Suprapubic skin (tissue), 4 donors: Measurements from ENCODE around the gene PRSS36. TPM values are rescaled to one million over a fixed set of nuclear protein-coding genes. Genes with fewer than 3 reads are reported as not detected.

Experiments used
- DNase-seq, 2 donors: peaks; one replicate each; pipeline ENCODE4 v3.0.0-alpha.2; 2019; ENCODE audit warnings: low spot score in 2 of 2
- H3K27ac ChIP-seq: fragments of 200-600 bp; sonication (generic); one replicate; pipeline ENCODE4 v1.5.1; 2019
- H3K27me3 ChIP-seq: fragments of 200-600 bp; sonication (generic); one replicate; pipeline ENCODE4 v1.5.1; 2019
- H3K36me3 ChIP-seq: fragments of 200-600 bp; sonication (generic); one replicate; pipeline ENCODE4 v1.5.1; 2019
- H3K4me1 ChIP-seq: fragments of 200-600 bp; sonication (generic); one replicate; pipeline ENCODE4 v1.5.1; 2019
- H3K4me3 ChIP-seq: fragments of 200-600 bp; sonication (generic); one replicate; pipeline ENCODE4 v1.5.1; 2019; ENCODE audit warnings: mild to moderate bottlenecking
- H3K9me3 ChIP-seq: fragments of 200-600 bp; sonication (generic); one replicate; pipeline ENCODE4 v1.5.1; 2019
- EP300 ChIP-seq: sonication (generic); formaldehyde crosslinking; IDR thresholded peaks from one replicate; pipeline ENCODE4 v1.6.1; 2017; ENCODE audit warnings: antibody characterized with exemption
- POLR2A ChIP-seq, 2 donors: fragments of 450-650 bp; IDR thresholded peaks; one replicate each; pipeline ENCODE4 v1.6.1; 2017; ENCODE audit warnings: antibody characterized with exemption in 2 of 2, mild to moderate bottlenecking in 2 of 2, moderate library complexity in 2 of 2
- POLR2AphosphoS5 ChIP-seq, 3 donors: sonication (generic); formaldehyde crosslinking; IDR thresholded peaks; one replicate each; pipeline ENCODE4 v1.6.1; 2017; ENCODE audit warnings: antibody characterized with exemption in 3 of 3
- WGBS: methylation state at CpG from one replicate; pipeline ENCODE4 v1.1.5; 2018; 5-methylcytosine and 5-hydroxymethylcytosine counted together
- total RNA-seq, 4 donors: library from RNA; depleted of rRNA; stranded (reverse); fragments of >200 nt; gene quantifications; one replicate each; pipeline ENCODE4 v1.1.0, GENCODE V29; 2016
- TF ChIP-seq, protein P1 (sequence below), 2 donors: fragments of 200-600 bp in 1 of 2; fragments of 450-650 bp in 1 of 2; sonication (generic) in 1 of 2; IDR thresholded peaks; one replicate each; pipeline ENCODE4 v1.5.1; 2016 to 2019; ENCODE audit warnings: antibody characterized with exemption in 2 of 2, mild to moderate bottlenecking in 1 of 2, moderate library complexity in 1 of 2

The PRSS36 gene
- total RNA-seq, 4 donors from 2014 or later: 2.2 to 17.8 (median 8.4) TPM

DNA sequence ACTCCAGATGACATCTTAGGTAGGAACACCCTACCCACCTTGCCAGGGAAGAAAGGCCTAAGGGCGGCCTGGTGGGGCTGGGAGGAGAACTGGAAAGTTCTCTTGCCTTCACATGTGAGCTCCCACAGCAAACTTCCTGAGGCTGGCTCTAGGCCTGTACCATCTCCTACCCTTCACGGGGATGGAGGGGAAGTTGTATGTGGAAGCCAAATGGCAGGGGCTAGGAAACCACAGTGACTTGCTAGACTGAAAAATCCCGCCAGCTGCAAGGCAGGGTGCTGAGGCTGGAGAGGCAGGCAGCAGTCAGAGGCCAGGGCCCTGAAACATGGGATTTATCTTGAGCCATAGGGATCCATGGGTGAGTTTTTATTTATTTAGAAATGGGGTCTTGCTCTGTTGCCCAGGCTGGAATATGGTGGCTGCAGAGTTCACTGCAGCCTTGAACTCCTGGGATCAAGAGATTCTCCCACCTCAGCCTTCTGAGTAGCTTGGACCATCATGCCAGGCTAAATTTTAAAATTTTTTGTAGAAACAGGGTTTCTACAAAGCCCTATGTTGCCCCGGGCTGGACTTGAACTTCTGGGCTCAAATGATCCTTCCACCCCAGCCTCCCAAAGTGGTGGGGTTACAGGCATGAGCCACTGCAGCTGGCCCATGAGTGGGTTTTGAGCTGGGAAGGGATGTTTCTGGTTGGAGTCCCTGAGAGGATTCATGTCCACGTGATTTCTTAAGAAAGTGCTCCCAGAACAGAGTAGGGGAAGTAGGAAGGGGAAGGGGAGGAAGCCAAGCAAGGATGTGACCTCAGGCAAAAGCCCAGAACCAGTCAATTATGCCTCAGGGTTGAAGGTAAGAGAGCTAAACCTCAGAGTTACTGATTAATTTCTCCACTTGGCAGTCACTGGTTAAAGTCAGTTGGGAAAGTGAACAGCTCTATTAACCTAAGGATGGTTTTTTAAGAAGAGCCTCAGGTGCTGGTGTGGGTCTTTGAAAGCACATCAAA lies 36.4 kb downstream of the PRSS36 start:
- peaks cover 74% of the 10 kb centered on the region for H3K4me1 ChIP-seq
- H3K36me3 ChIP-seq: peaks cover 34% of the 10 kb centered on the region

DNA sequence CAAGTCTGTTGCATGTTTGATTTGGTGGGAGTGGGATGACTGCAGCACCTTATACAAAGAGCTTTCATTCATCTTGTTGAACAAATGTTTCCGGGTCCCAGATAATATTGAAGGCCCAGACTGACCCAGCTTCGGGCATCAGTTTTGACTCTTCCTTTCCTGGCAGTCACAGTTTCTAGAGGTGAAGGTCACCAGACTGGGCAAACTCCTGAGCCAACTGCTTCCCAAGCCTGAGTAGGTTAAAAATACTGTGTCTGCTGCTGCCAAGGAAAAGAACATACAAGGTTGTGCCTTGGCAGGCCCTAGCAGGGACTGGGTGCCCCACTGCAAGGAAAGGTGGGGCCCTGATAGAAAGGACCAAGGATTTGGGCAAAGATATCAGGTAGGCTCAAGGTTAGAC lies 37.2 kb downstream of the PRSS36 start:
- DNase-seq: no peak
- 52% methylated on average over 2 of the region's 2 CpGs for WGBS
- peaks cover 77% of the 10 kb centered on the region for H3K4me1 ChIP-seq

More for the DNA sequence above, 36.4 kb downstream of the PRSS36 start:
- 48% methylated on average over 5 of the region's 5 CpGs for WGBS
- H3K4me3 ChIP-seq: no peak overlapping the region
- H3K27ac ChIP-seq: peak overlapping the region; percentile 57
- H3K9me3 ChIP-seq: no peaks in the 10 kb centered on the region
- DNase-seq: no peak
- H3K27me3 ChIP-seq: no peaks in the 10 kb centered on the region
- TF ChIP-seq, protein P1, sequence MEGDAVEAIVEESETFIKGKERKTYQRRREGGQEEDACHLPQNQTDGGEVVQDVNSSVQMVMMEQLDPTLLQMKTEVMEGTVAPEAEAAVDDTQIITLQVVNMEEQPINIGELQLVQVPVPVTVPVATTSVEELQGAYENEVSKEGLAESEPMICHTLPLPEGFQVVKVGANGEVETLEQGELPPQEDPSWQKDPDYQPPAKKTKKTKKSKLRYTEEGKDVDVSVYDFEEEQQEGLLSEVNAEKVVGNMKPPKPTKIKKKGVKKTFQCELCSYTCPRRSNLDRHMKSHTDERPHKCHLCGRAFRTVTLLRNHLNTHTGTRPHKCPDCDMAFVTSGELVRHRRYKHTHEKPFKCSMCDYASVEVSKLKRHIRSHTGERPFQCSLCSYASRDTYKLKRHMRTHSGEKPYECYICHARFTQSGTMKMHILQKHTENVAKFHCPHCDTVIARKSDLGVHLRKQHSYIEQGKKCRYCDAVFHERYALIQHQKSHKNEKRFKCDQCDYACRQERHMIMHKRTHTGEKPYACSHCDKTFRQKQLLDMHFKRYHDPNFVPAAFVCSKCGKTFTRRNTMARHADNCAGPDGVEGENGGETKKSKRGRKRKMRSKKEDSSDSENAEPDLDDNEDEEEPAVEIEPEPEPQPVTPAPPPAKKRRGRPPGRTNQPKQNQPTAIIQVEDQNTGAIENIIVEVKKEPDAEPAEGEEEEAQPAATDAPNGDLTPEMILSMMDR (IDR thresholded peaks at IDR 0.05): no peak
- TF ChIP-seq POLR2AphosphoS5 (IDR thresholded peaks at IDR 0.05) (no peak), EP300 (no peak), POLR2A (IDR thresholded peaks at IDR 0.05) (no peak)

DNA sequence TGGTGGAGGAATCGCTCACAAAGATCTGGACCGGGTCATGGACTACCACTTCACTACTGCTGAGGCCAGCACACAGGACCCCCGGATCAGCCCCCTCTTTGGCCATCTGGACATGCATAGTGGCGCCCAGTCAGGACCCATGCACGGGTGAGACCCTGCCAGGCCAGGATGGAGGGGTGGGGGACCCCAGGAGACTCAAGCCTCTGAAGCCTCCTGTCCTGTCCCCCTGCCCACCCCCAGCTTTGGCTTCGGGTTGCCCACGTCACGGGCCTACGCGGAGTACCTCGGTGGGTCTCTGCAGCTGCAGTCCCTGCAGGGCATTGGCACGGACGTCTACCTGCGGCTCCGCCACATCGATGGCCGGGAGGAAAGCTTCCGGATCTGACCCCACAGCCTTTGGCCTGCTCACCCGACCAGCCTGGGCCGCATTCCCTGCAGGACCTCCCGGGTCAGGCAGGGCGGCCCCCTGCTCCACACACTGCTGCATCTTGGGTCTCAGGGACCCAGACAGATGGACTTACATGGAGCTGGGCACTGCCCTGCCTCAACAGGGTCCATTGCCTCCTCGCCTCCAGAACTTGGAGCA lies 37.9 kb downstream of the PRSS36 start:
- no peak for TF ChIP-seq POLR2A (IDR thresholded peaks at IDR 0.05)
- TF ChIP-seq EP300: no peak
- no peak for TF ChIP-seq POLR2AphosphoS5 (IDR thresholded peaks at IDR 0.05)
- TF ChIP-seq, protein P1 (IDR thresholded peaks at IDR 0.05): no peak
- Histone ChIP-seq H3K4me1 (peaks cover 77% of the 10 kb centered on the region), H3K27ac (peak overlapping the region; percentile 57), H3K27me3 (no peaks in the 10 kb centered on the region), H3K4me3 (no peak overlapping the region), H3K36me3 (peaks cover 34% of the 10 kb centered on the region), H3K9me3 (no peaks in the 10 kb centered on the region)
- no peak for DNase-seq
- WGBS: 80% methylated on average over 4 of the region's 23 CpGs

More for the DNA sequence above, 37.2 kb downstream of the PRSS36 start:
- no peaks in the 10 kb centered on the region for H3K9me3 ChIP-seq
- no peak overlapping the region for H3K4me3 ChIP-seq
- no peaks in the 10 kb centered on the region for H3K27me3 ChIP-seq
- H3K36me3 ChIP-seq: peaks cover 34% of the 10 kb centered on the region
- peak overlapping the region; percentile 57 for H3K27ac ChIP-seq
- TF ChIP-seq POLR2A (IDR thresholded peaks at IDR 0.05) (no peak), POLR2AphosphoS5 (IDR thresholded peaks at IDR 0.05) (no peak), EP300 (no peak)
- TF ChIP-seq, protein P1 (IDR thresholded peaks at IDR 0.05): no peak

DNA sequence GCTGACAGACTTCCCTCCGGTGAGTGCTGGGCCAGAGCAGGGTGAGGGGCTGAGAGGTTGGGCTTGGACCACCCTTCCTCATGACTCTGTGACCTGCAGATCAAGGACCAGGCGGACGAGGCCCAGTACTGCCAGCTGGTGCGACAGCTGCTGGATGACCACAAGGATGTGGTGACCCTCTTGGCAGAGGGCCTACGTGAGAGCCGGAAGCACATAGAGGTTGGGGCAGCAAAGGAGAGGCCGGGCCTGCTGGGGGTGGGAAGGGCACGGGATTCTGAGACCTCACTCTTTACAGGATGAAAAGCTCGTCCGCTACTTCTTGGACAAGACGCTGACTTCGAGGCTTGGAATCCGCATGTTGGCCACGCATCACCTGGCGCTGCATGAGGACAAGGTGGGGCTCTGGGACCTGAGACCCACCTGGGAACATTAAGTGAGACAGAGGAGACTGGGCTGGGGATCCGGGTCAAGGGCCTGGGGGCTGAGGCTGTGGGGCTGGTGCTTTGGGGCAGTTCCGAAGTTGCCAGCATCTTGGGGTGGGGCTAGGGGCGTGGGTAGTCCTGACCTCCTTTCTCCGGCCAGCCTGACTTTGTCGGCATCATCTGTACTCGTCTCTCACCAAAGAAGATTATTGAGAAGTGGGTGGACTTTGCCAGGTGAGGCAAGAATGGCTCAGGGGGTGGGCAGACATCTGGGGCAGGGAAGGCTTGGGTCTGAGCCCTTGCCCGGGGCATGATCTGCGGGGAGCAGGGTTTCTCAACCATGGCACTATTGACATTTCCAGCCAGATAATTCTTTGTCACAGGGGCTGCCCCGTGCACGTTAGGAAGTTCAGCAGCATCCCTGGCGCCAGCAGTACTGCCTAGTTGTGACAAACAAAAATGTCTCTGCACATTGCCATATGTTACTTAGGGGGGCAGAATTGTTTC lies 39.5 kb downstream of the PRSS36 start:
- Histone ChIP-seq H3K4me1 (peaks cover 75% of the 10 kb centered on the region), H3K27ac (no peak overlapping the region), H3K36me3 (peaks cover 34% of the 10 kb centered on the region), H3K4me3 (no peak overlapping the region), H3K27me3 (no peaks in the 10 kb centered on the region), H3K9me3 (no peaks in the 10 kb centered on the region)
- DNase-seq: no peak
- TF ChIP-seq POLR2AphosphoS5 (IDR thresholded peaks at IDR 0.05): no peak
- TF ChIP-seq, protein P1 (IDR thresholded peaks at IDR 0.05): no peak
- no peak for TF ChIP-seq EP300
- TF ChIP-seq POLR2A (IDR thresholded peaks at IDR 0.05): no peak
- 89% methylated on average over 22 of the region's 26 CpGs for WGBS
